Transverse colon (tissue), 4 donors: ENCODE measurements around the gene CIPC. TPM values are rescaled to one million over a fixed set of nuclear protein-coding genes. Genes with fewer than 3 reads are reported as not detected.

Experiments
- DNase-seq: peaks from one replicate; pipeline ENCODE4 v3.0.0-alpha.2; 2019
- H3K27ac ChIP-seq, 4 donors: fragments of 200-600 bp; sonication (generic); 2 replicates each; pipeline ENCODE4 v1.5.1; 2016 to 2018; ENCODE audit warnings: inconsistent platforms in 4 of 4
- H3K27me3 ChIP-seq: fragments of 200-600 bp; sonication (generic); 2 replicates; pipeline ENCODE4 v1.5.1; 2017; ENCODE audit warnings: inconsistent platforms
- H3K36me3 ChIP-seq, 4 donors: fragments of 200-600 bp; sonication (generic); 2 replicates each; pipeline ENCODE4 v1.5.1; 2017 to 2019; ENCODE audit warnings: inconsistent platforms in 4 of 4
- H3K4me1 ChIP-seq, 4 donors: fragments of 200-600 bp; sonication (generic); 2 replicates each; pipeline ENCODE4 v1.5.1; 2017 to 2020; ENCODE audit warnings: inconsistent platforms in 4 of 4
- H3K4me3 ChIP-seq, 4 donors: fragments of 200-600 bp; sonication (generic); 1 replicate in 1 of 4; 2 replicates in 3 of 4; pipeline versions ENCODE4 v1.5.1 to v1.6.1; 2017 to 2019; ENCODE audit warnings: inconsistent platforms in 4 of 4
- H3K9me3 ChIP-seq, 2 donors: fragments of 200-600 bp; sonication (generic); 2 replicates each; pipeline ENCODE4 v1.5.1; 2017 to 2019; ENCODE audit warnings: inconsistent platforms in 2 of 2
- EP300 ChIP-seq: sonication (generic); formaldehyde crosslinking; IDR thresholded peaks from one replicate; pipeline ENCODE4 v1.6.1; 2017; ENCODE audit warnings: antibody characterized with exemption, low read depth
- POLR2A ChIP-seq: fragments of 450-650 bp; IDR thresholded peaks from one replicate; pipeline ENCODE4 v1.6.1; 2016; ENCODE audit warnings: antibody characterized with exemption, mild to moderate bottlenecking, moderate library complexity
- POLR2AphosphoS5 ChIP-seq, 3 donors: sonication (generic); formaldehyde crosslinking; IDR thresholded peaks; one replicate each; pipeline ENCODE4 v1.6.1; 2016; ENCODE audit warnings: antibody characterized with exemption in 3 of 3
- WGBS, 2 donors: methylation state at CpG; one replicate each; pipeline ENCODE4 v1.1.5; 2018; ENCODE audit warnings: low coverage in 1 of 2; 5-methylcytosine and 5-hydroxymethylcytosine counted together
- in situ Hi-C, 4 donors: fragments of 200-750 bp; cut with MboI; loops; one replicate each; pipeline versions ENCODE4 v1.15.0 to v1.15.1; 2017; ENCODE audit warnings: low sequenced_read_pairs in 3 of 4, low pct_ligation_motif_present in 1 of 4, low pct_unique_long_range_greater_than_20kb in 1 of 4
- intact Hi-C: fragments of 100-400 bp; cut with DNase I; formaldehyde crosslinking; loops from one replicate; pipeline ENCODE4 v1.15.1; 2023; ENCODE audit warnings: low total_unique reads
- total RNA-seq, 4 donors: library from RNA; depleted of rRNA; stranded (reverse); fragments of >200 nt; gene quantifications; one replicate each; pipeline ENCODE4 v1.1.0, GENCODE V29; 2016
- TF ChIP-seq, protein P1 (sequence below), 5 experiments: fragments of 200-600 bp in 3 of 5; fragments of 450-650 bp in 2 of 5; sonication (generic) in 3 of 5; IDR thresholded peaks; 1 replicate in 2 of 5; 2 replicates in 3 of 5; pipeline ENCODE4 v1.5.1; 2016 to 2017; ENCODE audit warnings: antibody characterized with exemption in 5 of 5, inconsistent platforms in 3 of 5, mild to moderate bottlenecking in 2 of 5, moderate library complexity in 1 of 5

CIPC gene
- total RNA-seq, 4 donors from 2014 or later = 30.8 to 97.1 (median 67.8) TPM

DNA sequence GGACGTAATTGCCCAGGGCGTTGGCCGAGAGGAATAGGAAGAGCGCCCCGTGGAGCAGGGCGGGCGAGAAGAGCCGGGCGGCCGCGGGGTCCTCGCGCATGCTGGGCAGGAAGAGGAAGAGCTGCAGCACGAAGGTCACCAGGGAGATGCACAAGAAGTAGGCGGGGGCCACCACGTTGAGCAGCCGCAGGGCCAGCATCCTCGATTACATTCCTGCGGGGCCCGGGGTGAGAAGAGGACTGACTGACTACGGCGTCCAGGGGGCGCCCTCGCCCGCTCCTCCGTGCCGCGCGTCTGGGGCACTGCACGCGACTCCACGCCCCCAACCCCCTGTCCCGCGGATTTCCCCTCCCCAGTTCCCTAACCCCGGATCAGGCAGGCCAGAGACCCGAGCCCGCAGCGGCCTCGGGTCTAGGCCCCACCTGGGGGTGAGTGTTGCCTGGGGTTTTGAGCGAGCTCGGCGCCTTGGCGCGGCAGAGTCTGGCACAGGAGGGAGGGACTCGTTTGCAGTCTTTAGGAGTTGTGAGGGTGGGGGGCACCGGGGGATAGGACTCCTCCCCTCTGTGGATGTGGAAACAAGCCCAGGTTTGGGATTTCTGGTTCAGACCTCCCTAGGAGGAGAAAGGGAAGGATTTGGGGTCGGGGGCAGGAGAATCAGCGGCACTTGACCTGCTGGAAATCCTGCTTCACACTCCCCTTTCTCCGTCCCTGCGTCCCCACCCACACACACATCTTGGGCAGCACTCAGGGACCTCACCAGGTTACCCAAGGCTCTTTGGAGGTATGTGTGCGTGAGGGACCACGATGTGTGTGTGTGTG, 41.7 kb downstream of the CIPC start:
- Histone ChIP-seq H3K27ac (no peak overlapping the region), H3K4me1 (peaks cover 0 to 26% (median 20%) of the 10 kb centered on the region in 4 donors), H3K9me3 (no peaks in the 10 kb centered on the region), H3K36me3 (no peaks in the 10 kb centered on the region), H3K27me3 (peaks cover 98% of the 10 kb centered on the region), H3K4me3 (peak overlapping the region in 1 of 4 donors; percentile 14)
- DNase-seq = peak; percentile 22
- in situ Hi-C loops (loop anchor here in 2 of 4 donors (10.0 to 25.0 kb wide), 2 partner anchors 173 to 175 kb away; partner anchors contain the start of genes GSTZ1 (in 1 of the 2) and POMT2 (in 1 of the 2)), intact Hi-C loops (no loop called here)
- WGBS, 2 donors = 2% methylated on average over 36 of the region's 52 CpGs; no CpG with 5 or more reads in 1 of the 2 donors
- TF ChIP-seq, protein P1, sequence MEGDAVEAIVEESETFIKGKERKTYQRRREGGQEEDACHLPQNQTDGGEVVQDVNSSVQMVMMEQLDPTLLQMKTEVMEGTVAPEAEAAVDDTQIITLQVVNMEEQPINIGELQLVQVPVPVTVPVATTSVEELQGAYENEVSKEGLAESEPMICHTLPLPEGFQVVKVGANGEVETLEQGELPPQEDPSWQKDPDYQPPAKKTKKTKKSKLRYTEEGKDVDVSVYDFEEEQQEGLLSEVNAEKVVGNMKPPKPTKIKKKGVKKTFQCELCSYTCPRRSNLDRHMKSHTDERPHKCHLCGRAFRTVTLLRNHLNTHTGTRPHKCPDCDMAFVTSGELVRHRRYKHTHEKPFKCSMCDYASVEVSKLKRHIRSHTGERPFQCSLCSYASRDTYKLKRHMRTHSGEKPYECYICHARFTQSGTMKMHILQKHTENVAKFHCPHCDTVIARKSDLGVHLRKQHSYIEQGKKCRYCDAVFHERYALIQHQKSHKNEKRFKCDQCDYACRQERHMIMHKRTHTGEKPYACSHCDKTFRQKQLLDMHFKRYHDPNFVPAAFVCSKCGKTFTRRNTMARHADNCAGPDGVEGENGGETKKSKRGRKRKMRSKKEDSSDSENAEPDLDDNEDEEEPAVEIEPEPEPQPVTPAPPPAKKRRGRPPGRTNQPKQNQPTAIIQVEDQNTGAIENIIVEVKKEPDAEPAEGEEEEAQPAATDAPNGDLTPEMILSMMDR (IDR thresholded peaks at IDR 0.05) = peak; percentile 27 to 49 (median 35)
- no peak for TF ChIP-seq POLR2A

DNA sequence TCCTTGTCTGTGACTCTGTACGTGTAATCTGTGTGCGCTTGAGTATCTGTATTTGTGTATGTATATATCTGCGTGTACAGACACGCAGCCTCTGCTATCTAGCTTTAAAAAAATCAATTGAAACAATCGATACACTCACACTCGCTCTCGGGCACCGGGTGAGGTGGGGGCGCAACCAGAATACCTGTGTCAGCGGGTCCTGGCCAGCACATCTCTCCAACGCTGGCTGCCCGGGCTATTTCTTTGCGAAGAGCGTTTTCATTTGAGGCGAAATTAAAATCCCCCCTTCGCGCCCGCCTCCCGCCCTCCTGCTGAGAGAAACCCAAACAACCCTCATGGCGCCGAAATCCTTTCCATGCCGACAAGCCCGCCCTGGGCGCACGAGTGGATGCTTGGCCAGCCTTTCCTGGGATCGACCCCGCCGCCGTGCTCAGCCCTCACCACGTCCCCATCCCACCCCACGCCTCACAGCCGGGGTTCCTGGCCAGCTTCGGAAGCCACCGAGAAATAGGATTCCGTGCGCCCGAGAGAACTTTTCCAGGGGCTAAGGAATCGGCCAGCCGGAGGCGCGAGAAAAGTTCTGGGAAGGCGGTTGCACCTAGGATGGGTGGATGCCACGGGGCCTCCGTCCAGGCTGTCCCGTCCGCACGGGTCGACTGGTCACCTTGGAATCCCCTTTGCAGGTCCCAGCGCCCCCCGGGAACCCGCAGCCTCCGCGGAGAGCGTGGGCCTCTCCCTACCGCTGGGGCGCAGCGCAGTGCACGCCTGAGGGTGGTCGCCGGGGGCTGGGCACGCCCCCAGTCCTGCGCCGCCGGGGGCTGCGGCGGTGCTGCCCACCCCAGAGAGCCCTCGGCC, 42.5 kb downstream of the CIPC start:
- H3K27me3 ChIP-seq = peaks cover 98% of the 10 kb centered on the region
- in situ Hi-C loops = loop anchor here in 2 of 4 donors (10.0 to 25.0 kb wide), 2 partner anchors 172 to 174 kb away; partner anchors contain the start of genes GSTZ1 (in 1 of the 2) and POMT2 (in 1 of the 2)

DNA sequence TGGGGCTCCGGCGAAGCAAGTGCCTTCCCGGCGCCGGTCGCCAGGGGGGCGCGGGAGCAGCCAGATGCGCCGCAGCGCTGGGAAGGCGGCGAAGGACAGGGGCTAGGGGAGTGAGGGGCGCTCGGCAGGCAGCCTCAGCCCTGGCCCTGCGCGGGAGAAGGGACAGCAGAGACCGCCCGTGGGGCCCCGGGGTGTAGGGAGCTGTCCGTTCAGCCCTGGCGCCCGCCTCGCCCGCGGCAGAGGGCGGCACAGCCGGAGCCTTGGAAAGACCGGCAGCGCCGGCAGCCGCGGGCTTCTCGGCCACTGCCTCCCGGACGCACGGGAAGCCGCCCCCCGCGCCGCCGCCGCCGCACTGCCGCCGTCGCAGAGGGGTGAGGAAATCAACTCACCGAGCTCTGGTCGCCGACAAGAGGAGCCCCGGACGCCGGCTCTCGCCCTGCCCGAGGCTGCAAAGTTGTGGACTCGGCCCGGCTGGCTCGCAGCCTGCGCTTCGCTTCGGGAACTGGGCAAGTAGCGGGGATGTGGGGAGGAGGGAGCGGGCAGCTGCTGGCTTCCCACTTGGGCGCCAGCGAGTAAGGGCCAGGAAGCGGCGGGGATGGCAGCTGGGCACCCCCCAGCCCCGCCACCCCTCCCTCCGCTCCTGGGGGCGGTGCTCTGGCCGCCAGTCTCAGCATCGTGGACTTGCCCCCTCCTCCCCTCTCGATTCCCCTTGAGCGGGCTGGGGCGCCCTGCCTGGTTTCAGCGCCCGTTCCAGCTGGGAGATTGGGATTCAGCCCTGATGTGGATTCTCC, 43.4 kb downstream of the CIPC start, which contains the start of gene ZDHHC22:
Gene ZDHHC22 (minus strand): TSS at position 578 of the 791 bp plus-strand sequence. CDS start 2,053 bp downstream, outside the sequence.
- DNase-seq = no peak
- 0% methylated on average over 4 to 53 of the region's 77 CpGs for WGBS, 2 donors
- intact Hi-C loops = no loop called here
- Histone ChIP-seq H3K27me3 (peaks cover 100% of the 10 kb centered on the region), H3K36me3 (no peaks in the 10 kb centered on the region), H3K9me3 (no peaks in the 10 kb centered on the region), H3K4me3 (peak within 1 kb of the TSS in 2 of 4 donors; percentile 22 to 40), H3K4me1 (peaks cover 0 to 26% (median 20%) of the 10 kb centered on the region in 4 donors), H3K27ac (no peak within 1 kb of the TSS)
- TF ChIP-seq, protein P1 (IDR thresholded peaks at IDR 0.05) = peak in 4 of 5 experiments; percentile 6 to 35 (median 30)
- TF ChIP-seq POLR2AphosphoS5 (IDR thresholded peaks at IDR 0.05) = no peak
- in situ Hi-C loops = loop anchor here in 2 of 4 donors (10.0 to 25.0 kb wide), 2 partner anchors 171 to 173 kb away; partner anchors contain the start of genes GSTZ1 (in 1 of the 2) and POMT2 (in 1 of the 2)

More for the DNA sequence above, 42.5 kb downstream of the CIPC start:
- intact Hi-C loops = no loop called here
- 0 to 4% methylated on average over 1 to 44 of the region's 67 CpGs for WGBS, 2 donors
- peaks cover 0 to 26% (median 20%) of the 10 kb centered on the region in 4 donors for H3K4me1 ChIP-seq
- H3K4me3 ChIP-seq = peak overlapping the region in 2 of 4 donors; percentile 22 to 40
- H3K27ac ChIP-seq = no peak overlapping the region
- H3K36me3 ChIP-seq = no peaks in the 10 kb centered on the region
- no peak for DNase-seq
- no peaks in the 10 kb centered on the region for H3K9me3 ChIP-seq
- TF ChIP-seq POLR2A (no peak), POLR2AphosphoS5 (IDR thresholded peaks at IDR 0.05) (no peak)

DNA sequence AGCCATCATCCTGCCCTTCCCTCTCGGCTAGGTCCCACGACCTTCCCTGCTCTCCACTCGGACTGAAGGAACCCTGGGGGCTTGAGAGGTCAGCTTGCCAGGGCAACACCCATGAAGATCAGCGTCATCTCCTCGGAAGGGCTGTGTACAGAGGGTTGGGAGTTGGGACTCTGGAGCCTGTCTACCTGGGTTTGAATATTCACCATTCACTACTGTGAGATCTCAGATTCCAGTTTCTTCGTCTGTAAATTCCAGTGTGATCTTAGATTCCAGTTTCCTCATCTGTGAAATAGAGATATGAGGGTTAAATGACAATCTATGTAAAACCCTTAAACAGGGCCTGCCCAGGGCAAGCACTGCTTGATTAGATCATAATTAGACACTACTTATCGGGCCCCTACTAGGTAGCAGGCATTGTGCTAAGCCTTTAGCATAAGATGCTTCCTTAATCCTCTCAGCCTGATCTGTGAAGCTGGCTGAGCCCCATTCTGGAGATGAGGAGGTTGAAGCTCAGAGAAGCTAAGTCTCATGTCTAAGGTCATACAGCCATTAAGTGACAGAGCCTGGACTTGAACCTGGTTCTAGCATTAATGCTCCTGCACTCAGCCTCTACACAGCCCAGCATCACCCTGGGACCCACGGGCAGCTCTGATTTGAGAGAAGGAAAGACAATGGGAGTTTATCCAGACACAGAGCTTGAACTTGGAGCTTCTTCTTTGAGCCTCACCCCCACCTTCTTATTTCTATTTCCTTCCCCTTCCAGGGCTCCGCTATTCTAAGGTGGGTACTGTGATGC, 44.1 kb downstream of the CIPC start:
- TF ChIP-seq EP300 (no peak), POLR2AphosphoS5 (IDR thresholded peaks at IDR 0.05) (no peak), POLR2A (no peak)
- TF ChIP-seq, protein P1 (IDR thresholded peaks at IDR 0.05) = no peak
- H3K36me3 ChIP-seq = no peaks in the 10 kb centered on the region
- in situ Hi-C loops = loop anchor here in 2 of 4 donors (10.0 to 25.0 kb wide), 2 partner anchors 170 to 173 kb away; partner anchors contain the start of genes GSTZ1 (in 1 of the 2) and POMT2 (in 1 of the 2)
- WGBS, 2 donors = 0 to 14% methylated on average over 1 to 9 of the region's 9 CpGs
- peaks cover 99% of the 10 kb centered on the region for H3K27me3 ChIP-seq
- DNase-seq = no peak
- peaks cover 0 to 26% (median 20%) of the 10 kb centered on the region in 4 donors for H3K4me1 ChIP-seq
- intact Hi-C loops = no loop called here
- H3K9me3 ChIP-seq = no peaks in the 10 kb centered on the region
- H3K4me3 ChIP-seq = peak overlapping the region in 1 of 4 donors; percentile 40
- no peak overlapping the region for H3K27ac ChIP-seq
